ENCODE results near the gene ZFAND5.

The ZFAND5 gene

GRCh38 chr9:72364679-72365524, at the start of gene ZFAND5:
Gene ZFAND5 (minus strand): TSS chr9:72365208. CDS start chr9:72360778, 4,430 bp downstream.
- Mint-ChIP-seq H3K9me3 (no peaks in the 10 kb centered on the region), H3K4me3 (peak within 1 kb of the TSS; percentile 97), H3K27me3 (ENCODE audit: low read depth, poor library complexity) (peaks cover 3% of the 10 kb centered on the region), H3K4me1 (peaks cover 45% of the 10 kb centered on the region), H3K36me3 (ENCODE audit: low read depth) (peaks cover 20% of the 10 kb centered on the region), H3K27ac (peak within 1 kb of the TSS; percentile 99)
- no peak for TF ChIP-seq CTCF (IDR thresholded peaks at IDR 0.05)
- peak; percentile 97 for DNase-seq

GRCh38 chr9:72412483-72413040, 47.6 kb upstream of the ZFAND5 start:
- no peak overlapping the region for H3K27ac Mint-ChIP-seq
- no peak for DNase-seq
- H3K36me3 Mint-ChIP-seq (ENCODE audit: low read depth): no peaks in the 10 kb centered on the region
- H3K4me3 Mint-ChIP-seq: no peak overlapping the region
- no peaks in the 10 kb centered on the region for H3K4me1 Mint-ChIP-seq
- H3K9me3 Mint-ChIP-seq: no peaks in the 10 kb centered on the region
- peaks cover 5% of the 10 kb centered on the region for H3K27me3 Mint-ChIP-seq (ENCODE audit: low read depth, poor library complexity)
- no peak for TF ChIP-seq CTCF (IDR thresholded peaks at IDR 0.05)

- Mint-ChIP-seq H3K27ac (no peak overlapping the region), H3K4me3 (no peak overlapping the region), H3K27me3 (ENCODE audit: low read depth, poor library complexity) (peaks cover 5% of the 10 kb centered on the region), H3K9me3 (no peaks in the 10 kb centered on the region), H3K4me1 (peaks cover 16% of the 10 kb centered on the region), H3K36me3 (ENCODE audit: low read depth) (no peaks in the 10 kb centered on the region)
- no peak for DNase-seq
- TF ChIP-seq CTCF (IDR thresholded peaks at IDR 0.05): no peak
These were observed 45.2 kb upstream of the ZFAND5 start for GRCh38 chr9:72410214-72410613.

GRCh38 chr9:72407114-72407513, 42.1 kb upstream of the ZFAND5 start:
- Mint-ChIP-seq H3K9me3 (no peaks in the 10 kb centered on the region), H3K27me3 (ENCODE audit: low read depth, poor library complexity) (no peaks in the 10 kb centered on the region), H3K36me3 (ENCODE audit: low read depth) (no peaks in the 10 kb centered on the region), H3K4me1 (peaks cover 16% of the 10 kb centered on the region), H3K27ac (no peak overlapping the region), H3K4me3 (no peak overlapping the region)
- no peak for TF ChIP-seq CTCF (IDR thresholded peaks at IDR 0.05)
- no peak for DNase-seq

GRCh38 chr9:72402744-72403143, 37.7 kb upstream of the ZFAND5 start:
- peaks cover 16% of the 10 kb centered on the region for H3K4me1 Mint-ChIP-seq
- H3K4me3 Mint-ChIP-seq: no peak overlapping the region
- no peaks in the 10 kb centered on the region for H3K9me3 Mint-ChIP-seq
- TF ChIP-seq CTCF (IDR thresholded peaks at IDR 0.05): no peak
- DNase-seq: no peak
- H3K36me3 Mint-ChIP-seq (ENCODE audit: low read depth): no peaks in the 10 kb centered on the region
- no peak overlapping the region for H3K27ac Mint-ChIP-seq
- no peaks in the 10 kb centered on the region for H3K27me3 Mint-ChIP-seq (ENCODE audit: low read depth, poor library complexity)

Measured in nephron progenitor cell (in vitro differentiated cells).